Measurements from ENCODE around the gene TTYH3. TPM values are rescaled to one million over a fixed set of nuclear protein-coding genes. Genes with fewer than 3 reads are reported as not detected.
A peak's percentile ranks its signal among the peaks of the same experiment; 100 is the strongest.

Gene TTYH3
- polyA plus RNA-seq, 4 donors = 81.9 to 146 (median 108) TPM

DNA sequence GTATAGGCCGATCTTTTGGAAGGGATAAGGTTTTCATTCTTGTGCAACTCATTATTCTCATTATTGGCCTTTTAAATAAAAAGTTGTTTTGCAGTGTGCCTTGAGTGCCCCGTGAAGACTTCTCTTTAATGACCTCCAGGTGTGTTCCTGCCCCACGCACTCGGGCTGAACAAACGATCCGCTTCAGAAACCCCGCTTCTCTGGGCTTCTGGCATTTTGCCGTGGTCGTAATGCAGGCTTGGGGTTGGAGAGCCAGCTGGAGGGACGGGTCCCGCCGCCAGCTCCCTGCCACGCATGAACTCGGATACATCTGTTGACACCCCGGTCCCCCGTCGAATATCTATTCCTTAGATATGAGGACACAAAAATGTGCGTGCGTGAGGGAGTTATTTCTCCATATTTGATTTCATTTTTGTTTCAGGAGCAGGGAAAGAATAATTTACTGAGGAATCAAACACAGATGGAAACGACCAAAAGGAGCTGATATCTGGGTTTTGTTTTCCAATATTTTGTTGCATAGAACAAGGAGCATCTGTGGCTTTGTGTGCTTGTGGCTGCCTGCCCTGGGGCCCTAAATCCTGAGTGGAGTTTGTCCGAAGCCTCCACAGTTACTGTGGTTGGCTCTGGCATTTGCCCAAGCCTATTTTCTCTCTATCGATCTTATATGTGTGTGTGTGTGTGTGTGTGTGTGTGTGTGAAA, 17.0 kb upstream of the TTYH3 start:
- no peak for DNase-seq (ENCODE audit: low read depth in 4 of 4, low spot score in 3 of 4)

DNA sequence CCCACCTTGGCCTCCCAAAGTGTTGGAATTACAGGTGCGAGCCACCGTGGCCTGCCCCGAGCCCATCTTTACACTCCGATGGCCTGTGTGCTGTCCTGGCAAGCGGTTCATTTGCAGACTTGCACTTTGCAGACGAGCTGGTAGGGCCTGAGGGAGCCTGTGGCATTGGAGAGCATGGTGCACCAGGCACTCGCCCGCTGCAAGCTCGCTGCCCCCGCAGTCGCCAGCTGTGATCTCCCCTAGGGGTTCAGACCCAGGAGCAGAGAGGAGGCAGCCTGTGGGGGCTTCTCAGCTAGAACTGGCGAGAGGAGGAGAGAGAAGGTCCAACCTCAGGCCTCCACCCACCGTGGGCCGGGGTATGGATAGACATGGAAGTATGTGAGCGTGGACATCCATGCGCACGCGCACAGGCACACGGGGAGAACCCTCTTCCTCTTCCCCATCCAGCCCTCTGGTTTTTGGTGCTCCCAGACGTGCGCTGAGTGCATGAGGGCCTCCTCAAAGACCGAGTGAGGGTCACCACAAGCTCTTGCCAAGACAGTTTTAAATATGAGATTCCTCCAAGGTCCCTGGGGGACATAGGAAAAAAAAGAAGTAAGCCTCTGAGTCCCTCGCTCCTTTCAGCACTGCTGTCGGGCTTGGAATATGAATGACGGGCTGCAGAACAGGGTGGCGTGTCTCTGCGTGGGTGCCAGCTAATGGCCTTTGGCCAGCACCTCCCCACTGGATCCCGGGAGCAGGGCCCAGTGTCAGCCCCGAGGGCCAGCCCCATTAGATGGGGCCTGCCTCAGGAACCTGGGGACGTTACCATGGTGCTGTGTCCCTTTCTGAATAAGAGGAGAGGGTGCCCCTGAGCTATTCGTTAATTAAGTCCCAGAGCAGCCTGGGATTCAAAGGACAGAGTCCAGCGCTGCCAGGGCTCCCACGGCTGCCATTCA, 15.1 kb upstream of the TTYH3 start:
- DNase-seq (ENCODE audit: low read depth in 4 of 4, low spot score in 3 of 4) = no peak

DNA sequence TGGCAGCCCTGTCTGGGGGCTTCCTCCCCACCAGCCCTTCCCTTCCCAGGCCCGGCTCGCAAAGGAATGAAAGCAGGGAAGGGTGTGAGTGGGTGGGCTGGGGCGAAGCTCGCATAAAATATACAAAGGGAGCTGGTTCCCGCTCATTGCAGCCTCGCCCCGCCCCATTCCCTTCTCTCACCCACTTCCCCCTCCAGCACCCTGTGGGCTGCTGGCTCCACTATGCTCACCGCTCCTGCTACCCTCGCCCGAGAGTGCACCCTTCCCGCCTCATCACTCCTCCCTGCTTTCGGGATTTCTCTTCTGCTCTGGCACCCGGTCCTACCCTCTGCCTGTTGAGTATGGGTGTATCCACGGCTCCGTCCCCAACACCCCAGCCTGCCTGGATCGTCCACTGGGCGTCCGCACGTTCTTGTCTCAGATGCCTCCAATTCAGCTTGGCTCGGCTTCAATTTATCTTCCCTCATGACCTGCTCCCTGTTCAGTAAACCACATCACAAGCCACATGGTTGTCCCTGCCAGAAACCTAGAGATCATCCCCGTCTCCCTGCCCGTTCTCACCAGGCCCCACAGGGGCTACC, 14.4 kb upstream of the TTYH3 start:
- DNase-seq (ENCODE audit: low read depth in 4 of 4, low spot score in 3 of 4) = no peak

DNA sequence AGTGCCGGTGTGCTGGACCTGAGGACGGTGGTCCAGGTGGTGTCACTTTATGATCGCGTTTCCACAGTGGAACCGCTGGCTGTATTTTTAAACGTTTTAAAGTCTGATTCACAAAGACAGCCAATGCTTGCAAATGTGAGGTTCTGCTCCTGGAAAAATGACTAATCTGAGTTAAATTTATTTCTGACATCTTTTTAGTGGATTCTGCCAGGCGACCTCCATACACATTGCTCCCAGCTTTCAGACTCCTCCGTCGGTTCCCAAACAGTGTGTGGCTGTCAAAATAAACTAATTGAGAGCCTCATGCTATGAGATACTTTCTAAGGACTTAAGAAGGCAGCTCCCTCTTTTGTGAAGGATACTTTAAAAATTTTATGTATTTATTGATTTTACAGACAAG, 12.7 kb upstream of the TTYH3 start:
- DNase-seq (ENCODE audit: low read depth in 4 of 4, low spot score in 3 of 4) = no peak

DNA sequence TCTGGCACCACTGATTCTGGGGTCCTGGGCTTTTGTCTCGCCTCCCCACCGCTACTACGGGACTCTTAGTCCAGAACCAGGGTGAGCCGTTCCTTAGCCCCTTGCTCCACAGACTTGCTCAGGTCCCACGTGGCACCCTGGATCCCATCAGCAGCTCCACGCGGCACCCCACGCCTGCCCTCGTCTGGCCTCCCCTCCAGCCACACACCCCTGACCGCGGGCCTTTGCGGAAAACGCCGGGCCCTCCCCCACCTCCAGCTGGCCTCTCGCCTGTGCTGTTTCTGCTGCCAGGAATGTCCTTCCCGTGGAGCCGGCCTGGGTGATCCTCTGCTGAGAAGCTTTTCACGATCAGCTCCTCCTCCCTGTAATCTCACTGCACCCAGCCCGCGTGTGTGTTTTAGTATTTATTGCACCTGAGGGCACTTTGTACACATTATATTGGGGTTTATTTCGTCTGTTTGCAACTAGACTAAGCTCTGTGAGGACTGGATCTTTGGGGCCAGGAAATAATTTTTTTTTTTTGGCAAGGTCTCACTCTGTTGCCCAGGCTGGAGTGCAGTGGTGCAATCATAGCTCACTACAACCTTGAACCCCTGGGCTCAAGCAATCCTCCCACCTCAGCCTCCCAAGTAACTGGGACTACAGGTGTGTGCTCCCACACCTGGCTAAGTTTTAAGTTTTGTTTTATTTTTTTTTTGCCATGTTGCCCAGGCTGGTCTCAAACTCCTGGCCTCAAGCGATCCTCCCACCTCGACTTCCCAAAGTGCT, 10.5 kb upstream of the TTYH3 start:
- no peak for DNase-seq (ENCODE audit: low read depth in 4 of 4, low spot score in 3 of 4)

DNA sequence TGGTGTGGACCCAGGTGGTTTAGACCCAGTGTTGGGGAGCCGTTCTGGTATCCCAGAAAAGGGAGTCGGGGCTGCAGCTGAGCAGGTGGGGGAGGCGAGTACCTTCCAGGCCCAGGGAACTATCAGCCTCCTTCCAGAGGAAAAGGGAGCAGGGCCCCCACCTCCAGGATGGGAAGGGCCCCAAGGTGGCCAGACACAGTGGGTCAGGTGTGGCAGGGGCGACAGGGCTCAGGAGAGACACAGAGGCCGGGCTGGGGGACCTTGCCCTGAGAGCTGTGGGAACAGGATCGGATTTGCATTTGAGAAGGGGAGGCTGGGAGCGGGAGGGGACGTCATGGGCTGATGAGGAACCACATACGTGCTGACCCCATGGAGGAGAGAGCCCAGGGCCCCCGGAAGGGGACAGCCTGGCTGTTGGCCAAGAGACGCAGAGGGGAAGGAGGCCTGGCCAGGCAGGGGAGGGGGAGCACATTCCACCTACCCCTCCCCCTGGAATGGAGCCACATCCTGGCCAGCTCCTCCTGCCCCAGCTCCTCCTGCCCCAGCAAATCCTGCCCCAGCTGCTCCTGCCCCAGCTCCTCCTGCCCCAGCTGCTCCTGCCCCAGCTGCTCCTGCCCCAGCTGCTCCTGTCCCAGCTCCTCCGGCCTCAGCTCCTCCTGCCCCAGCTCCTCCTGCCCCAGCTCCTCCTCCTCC, 9.7 kb upstream of the TTYH3 start:
- DNase-seq (ENCODE audit: low read depth in 4 of 4, low spot score in 3 of 4) = peak; percentile 91 to 96 (median 94)

DNA sequence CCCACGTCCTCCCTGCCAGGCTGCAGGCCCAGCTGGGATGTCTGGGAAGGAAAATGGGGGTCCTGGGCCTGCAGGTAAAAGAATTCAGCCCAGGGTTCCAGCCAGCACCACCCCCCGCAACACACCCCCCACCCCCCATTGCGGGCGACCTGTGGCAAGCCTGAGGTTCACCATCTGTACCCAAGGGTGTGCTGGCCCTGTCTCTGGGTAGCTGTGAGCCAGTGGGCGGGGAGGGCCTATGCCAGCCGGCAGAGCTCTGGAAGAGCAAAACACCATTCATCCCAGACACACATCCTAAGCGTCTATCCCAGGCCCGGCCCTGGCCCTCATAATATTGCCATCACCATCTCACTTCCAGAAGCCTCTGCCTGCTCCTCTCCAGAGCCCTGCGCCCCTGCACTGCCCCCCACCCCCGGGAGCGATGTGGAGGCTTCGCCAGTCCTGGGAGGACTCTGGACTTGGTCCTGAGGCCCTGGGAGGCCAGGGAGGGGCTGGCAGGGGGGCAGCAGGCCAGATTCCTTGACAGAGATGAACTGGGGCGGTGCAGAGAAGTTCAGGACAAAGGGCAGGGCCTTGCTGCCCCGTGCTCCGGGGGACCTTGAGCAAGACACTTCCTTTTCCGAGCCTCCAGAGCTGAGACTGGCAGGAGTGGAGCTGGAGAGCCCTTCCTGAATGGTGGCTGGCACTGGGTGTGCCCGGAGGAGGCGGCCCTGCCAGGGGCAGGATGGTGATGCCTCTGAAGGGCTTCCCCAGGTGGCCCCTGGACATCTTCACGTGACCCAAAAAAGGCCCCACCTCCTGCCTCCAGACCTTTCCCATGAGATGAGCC, 8.7 kb upstream of the TTYH3 start:
- DNase-seq (ENCODE audit: low read depth in 4 of 4, low spot score in 3 of 4) = no peak

DNA sequence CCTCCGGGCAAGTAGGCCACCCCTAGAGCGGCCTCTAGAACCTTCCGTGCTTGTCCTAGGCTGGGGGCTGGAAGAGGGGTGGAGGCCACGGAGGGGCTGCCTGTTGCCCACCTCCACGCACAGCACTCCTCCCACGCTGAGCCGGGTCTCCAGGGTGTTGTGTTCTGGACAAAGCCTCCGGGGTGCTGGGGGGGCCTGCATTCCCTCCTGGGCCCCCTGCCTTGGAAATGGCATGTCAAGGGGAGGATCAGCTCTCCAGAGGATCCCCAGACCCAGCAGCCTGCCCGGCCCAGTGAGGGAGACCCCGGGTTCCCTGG, 8.1 kb upstream of the TTYH3 start:
- DNase-seq (ENCODE audit: low read depth in 4 of 4, low spot score in 3 of 4) = no peak

DNA sequence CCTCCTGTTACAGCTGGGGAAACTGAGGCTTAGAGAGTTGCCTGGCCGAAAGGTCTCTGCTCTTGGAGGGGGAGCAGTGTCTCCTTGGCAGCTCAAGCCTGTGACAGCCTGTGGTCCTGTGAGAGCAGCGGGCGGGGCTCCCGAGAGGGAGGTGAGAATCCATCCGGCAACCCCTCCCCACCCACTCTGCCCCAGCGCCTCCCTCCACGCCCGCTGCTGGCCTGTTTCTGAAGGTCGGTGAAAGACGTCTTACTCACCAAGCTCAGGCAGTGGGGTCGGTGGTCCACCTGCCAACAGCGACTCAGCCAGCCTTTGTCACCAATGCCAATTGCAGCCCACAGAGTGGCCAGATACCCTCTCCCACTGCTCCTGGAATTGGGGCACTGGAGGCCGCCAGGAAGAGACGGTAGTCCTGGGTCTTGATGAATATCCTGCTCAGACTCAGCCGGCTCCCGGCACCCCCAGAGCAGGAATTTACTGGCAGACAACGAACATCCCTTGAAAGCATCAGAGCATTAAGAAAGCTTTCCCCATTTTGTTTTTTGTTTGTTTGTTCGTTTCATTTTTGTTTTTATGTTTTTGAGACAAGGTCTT, 7.4 kb upstream of the TTYH3 start:
- DNase-seq (ENCODE audit: low read depth in 4 of 4, low spot score in 3 of 4) = no peak

DNA sequence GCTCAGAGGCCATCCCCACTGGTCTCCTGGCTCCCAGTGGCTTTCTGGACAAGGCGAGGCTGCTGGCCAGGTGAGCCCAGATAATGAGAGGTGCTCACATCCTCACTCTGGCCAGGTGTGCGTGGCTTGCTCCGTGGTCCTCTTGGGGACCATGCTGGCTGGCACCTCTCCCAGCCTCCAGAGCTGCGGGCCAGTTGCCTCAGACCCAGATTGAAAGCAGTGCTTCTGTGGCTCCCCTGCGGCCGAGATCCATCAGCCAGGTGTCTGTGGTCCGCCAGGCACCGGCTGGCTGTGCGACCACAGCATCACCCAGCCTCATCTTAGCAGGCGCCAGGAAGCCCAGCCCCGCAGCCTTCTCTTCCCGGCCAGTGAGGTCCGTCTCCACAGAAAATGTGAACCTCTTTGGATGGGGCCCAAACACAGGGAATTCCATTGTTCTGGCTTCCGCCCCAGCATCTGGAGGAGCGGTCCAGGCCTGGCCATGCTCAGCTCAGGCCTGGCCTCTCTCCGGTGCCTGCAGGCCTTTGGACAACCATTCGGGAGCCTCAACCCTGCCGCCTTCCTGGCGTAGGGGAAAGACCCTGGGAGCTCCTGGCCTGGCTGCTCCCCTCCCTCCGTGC, 5.2 kb upstream of the TTYH3 start:
- DNase-seq (ENCODE audit: low read depth in 4 of 4, low spot score in 3 of 4) = no peak

DNA sequence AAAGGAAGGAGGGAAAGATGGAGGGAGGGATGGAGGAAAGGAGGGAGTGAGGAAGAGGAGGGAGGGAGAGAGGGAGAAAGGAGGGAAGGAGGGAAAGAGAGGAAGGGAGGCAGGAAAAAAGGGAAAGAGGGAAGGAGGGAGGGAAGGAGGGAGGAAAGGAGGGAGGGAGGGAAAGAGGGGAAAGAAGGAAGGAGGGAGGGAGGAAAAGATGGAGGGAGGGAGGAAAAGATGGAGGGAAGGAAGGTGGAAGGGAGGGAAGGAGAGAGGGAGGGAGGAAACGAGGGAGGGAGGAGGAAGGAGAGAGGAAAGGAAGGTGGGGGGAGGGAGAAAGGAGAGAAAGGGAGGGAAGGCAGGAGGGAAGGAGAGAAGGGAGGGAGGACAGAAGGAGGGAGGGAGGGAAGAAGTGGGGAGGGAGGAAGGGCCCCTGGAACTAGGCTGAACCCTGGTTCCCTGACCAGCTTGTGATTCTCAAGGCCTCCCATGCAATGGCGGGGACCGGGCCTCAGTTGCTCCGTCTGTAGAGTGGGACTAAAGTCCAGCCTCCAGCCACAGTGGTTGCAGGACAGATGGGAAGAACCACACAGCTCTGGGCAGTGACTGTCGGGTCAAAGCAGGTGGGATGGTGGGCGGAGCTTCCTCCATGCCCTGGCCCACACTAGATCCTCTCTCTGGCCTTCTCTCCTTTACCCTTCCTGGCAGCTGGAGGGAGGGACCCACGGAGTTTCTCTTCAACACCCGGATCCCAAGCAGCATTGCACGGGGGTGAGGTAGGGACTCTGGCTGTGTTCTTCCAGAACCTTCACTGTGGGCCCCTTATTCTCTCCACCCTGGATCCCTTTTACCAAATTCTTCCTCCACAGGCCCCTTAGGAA, 4.3 kb upstream of the TTYH3 start:
- DNase-seq (ENCODE audit: low read depth in 4 of 4, low spot score in 3 of 4) = no peak

DNA sequence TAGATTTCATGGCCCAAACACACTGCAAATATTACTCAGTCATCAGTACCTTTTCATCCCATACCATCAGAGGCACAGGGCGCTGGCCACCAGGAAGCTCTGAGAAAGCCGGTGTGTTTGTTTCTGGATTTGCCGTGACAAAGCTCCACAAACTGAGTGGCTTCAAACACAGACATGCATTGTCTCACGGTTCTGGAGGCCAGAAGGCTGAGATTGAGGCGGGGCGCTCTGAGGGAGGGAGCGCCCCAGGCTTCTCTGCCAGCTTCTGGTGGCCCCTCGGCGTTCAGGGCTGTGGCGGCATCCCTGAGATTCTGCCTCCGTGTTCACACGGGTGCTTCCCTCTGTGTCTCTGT, 3.7 kb upstream of the TTYH3 start:
- DNase-seq (ENCODE audit: low read depth in 4 of 4, low spot score in 3 of 4) = no peak

DNA sequence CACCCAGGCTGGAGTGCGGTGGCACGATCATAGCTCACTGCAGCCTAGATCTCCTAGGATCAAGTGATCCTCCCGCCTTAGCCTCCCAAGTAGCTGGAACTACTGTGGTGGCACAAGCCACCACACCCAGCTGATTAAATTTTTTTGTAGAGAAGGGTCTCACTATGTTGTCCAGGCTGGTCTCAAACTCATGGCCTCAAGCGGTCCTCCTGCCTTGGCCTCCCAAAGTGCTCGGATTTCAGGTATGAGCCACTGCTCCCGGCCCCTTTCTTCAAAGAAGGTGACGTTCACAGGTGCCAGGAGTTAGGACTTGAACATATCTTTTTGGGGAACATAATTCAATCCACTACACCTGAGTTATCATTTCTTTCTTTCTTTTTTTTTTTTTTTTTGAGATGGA, 2.9 kb upstream of the TTYH3 start:
- no peak for DNase-seq (ENCODE audit: low read depth in 4 of 4, low spot score in 3 of 4)

DNA sequence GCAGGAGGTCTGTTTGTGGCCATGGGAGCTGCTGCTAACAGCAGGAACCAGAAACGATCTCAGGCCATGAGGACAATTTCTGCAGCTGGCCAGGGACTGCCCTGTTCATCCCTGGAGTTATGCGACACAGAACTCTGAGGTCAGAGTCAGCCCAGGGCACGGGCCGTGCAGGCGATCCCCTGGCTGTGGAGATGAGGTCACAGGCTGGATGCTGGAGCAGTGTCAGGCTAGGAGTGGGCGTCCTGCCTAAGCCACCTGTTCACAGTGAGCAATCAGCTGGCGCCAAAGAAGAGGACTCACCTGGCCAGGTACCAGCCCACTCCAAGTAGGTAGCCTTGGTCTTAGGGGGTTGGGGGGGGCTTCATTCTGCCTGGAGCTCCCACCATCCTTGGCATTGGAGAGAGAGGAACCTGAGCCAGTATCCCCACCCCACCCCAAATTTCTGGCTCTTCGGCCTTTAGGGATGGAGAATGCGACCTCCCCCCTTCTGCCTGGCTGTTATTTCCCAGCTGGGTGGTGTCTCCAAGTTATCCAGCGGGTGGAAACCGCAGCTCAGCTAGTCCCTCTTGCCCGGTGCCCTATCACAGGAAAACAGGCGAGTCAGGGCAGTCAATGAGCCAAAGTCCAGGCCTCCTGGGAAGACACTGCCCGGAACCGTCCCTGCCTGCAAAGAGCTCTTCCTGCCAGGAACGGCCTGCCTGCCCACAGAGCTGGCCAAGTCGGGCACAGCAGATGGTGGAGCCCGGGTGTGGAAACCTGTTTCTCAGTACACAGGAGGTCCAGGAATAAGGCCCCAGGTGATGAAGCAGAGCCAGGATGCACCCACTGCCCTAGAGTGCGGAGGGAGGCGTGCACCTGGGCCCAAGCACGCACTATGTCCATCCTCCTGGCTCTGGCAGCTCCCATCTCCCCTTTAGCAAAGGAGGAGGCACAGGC, 1.8 kb upstream of the TTYH3 start:
- no peak for DNase-seq (ENCODE audit: low read depth in 4 of 4, low spot score in 3 of 4)

DNA sequence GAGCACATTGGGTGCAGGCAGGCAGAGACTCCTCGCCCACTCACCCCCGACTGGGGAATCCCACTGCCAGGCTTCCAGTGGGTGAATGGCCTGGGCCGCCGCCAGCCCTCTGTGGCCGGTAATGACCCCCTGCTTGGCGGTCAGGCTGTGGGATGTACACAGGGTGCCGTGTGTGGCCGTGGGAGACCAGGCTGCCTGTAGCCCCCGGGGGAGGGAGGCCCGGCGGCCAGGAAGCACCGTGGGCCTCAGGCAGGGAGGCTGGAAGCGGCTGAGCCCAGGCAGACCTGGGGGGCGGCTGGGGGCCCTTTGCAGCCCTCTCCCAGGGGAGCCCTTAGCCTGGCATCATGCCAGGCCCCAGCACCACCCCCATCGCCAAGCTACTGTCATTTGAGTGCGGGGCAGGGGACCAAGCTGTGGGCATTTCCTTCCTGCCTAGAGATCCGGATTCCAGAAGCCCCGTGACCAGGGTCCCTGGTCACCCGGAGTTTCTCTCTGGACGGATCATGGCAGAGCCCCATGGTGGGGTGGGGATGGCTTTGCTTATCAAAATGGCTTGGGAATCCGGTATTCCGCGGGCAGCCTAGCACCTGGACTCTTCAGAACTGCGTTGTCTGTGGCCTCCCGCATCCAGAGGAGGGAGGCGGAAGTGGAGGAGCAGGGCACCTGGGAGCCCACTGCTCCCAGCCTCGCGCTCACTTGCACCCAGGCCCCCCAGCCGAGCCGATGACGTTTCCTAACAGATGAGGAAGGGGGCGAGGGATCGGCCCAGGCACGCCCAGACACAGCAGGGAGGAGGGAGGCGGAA, 1.1 kb downstream of the TTYH3 start:
- no peak for DNase-seq (ENCODE audit: low read depth in 4 of 4, low spot score in 3 of 4)

Data from left renal pelvis (tissue), 4 donors.